K562 (cell line): ENCODE measurements around the gene ARHGAP22. TPM values are rescaled to one million over a fixed set of nuclear protein-coding genes. Genes with fewer than 3 reads are reported as not detected.
A peak's percentile ranks its signal among the peaks of the same experiment; 100 is the strongest.

ENCODE experiments used
- ATAC-seq: fragments of 200-7000 bp; cut with Tn5 transposase; 3 replicates; pipeline ENCODE4 v1.9.1; 2020; ENCODE audit warnings: moderate library complexity
- BruUV-seq: library from RNA; stranded (reverse); fragments of 400-500 nt; replicated peaks from 2 replicates; lab custom pipeline; 2021; lab: Mats Ljungman, UMichigan
- CTCF ChIA-PET: fragments of 300-600 bp; formaldehyde crosslinking; extraction: SDS; loops from one replicate; lab custom pipeline; 2021; ENCODE audit warnings: low intra/inter-chr PET ratio; lab: Yijun Ruan, JAX
- POLR2A ChIA-PET: fragments of 300-600, 350-650 bp; sonication (Branson Sonifier 250); formaldehyde crosslinking; extraction: SDS; loops from one replicate; lab custom pipeline; 2021; ENCODE audit warnings: antibody characterized with exemption, inconsistent platforms; lab: Yijun Ruan, JAX
- DNase-seq, 4 experiments: peaks; one replicate each; pipeline versions ENCODE4 v3.0.0 to v3.0.0-alpha.2; 2011 to 2018; ENCODE audit warnings: low spot score in 3 of 4, mixed read lengths in 3 of 4; ENCODE audit errors: extremely low read depth in 1 of 4
- FAIRE-seq: peaks from 2 replicates; lab custom pipeline; 2011; peaks lifted over from hg19 to GRCh38; lab: Jason Lieb, UNC
- H2AFZ ChIP-seq: 2 replicates; pipeline ENCODE4 v1.6.0; 2011; ENCODE audit warnings: low read depth, low read length, control low read depth, inconsistent platforms
- H3K27ac ChIP-seq: fragments of 200-600 bp; 3 replicates; pipeline ENCODE4 v1.8.0; 2011; ENCODE audit warnings: low read depth, mild to moderate bottlenecking, control low read depth, inconsistent platforms, low read length, moderate library complexity, mixed read lengths; ENCODE audit errors: extremely low read depth
- H3K27me3 ChIP-seq, 2 experiments: fragments of 300-600 bp in 1 of 2; 2 replicates in 1 of 2; 3 replicates in 1 of 2; pipeline versions ENCODE4 v1.6.0 to v1.8.0; 2011; ENCODE audit warnings: inconsistent platforms in 2 of 2, low read length in 2 of 2, mild to moderate bottlenecking in 1 of 2, mixed read lengths in 1 of 2, moderate library complexity in 1 of 2; ENCODE audit not compliant: control insufficient read depth in 2 of 2, insufficient read depth in 2 of 2
- H3K36me3 ChIP-seq: fragments of 300-600 bp; 3 replicates; pipeline ENCODE4 v1.8.0; 2011; ENCODE audit warnings: mild to moderate bottlenecking, low read length, inconsistent platforms; ENCODE audit not compliant: control insufficient read depth, insufficient read depth
- H3K4me1 ChIP-seq, 2 experiments: fragments of 200-600 bp in 1 of 2; replicated peaks in 1 of 2; 2 replicates in 1 of 2; 3 replicates in 1 of 2; pipeline versions ENCODE4 v1.5.1 to v1.8.0; 2011; ENCODE audit warnings: inconsistent platforms in 2 of 2, low read length in 2 of 2, mild to moderate bottlenecking in 1 of 2, mixed read lengths in 1 of 2, moderate library complexity in 1 of 2; ENCODE audit not compliant: control insufficient read depth in 2 of 2, insufficient read depth in 2 of 2
- H3K4me2 ChIP-seq: 2 replicates; pipeline ENCODE4 v1.6.1; 2011; ENCODE audit warnings: low read length, control low read depth, inconsistent platforms, mixed read lengths; ENCODE audit not compliant: insufficient read depth
- H3K4me3 ChIP-seq: fragments of 200-600 bp; sonication (generic), shearing (Covaris generic); 2 replicates; pipeline ENCODE4 v1.5.1; 2016; ENCODE audit warnings: control low read depth, inconsistent platforms
- H3K79me2 ChIP-seq: fragments of 200-600 bp; 3 replicates; pipeline ENCODE4 v1.8.0; 2011; ENCODE audit warnings: low read length, inconsistent platforms; ENCODE audit not compliant: control insufficient read depth, insufficient read depth
- H3K9ac ChIP-seq, 2 experiments: 2 replicates each; pipeline versions ENCODE4 v1.6.0 to v1.6.1; 2011; ENCODE audit warnings: low read depth in 2 of 2, low read length in 2 of 2, control low read depth in 1 of 2, inconsistent platforms in 1 of 2, mild to moderate bottlenecking in 1 of 2, mixed read lengths in 1 of 2; ENCODE audit not compliant: insufficient read depth in 1 of 2
- H3K9me1 ChIP-seq: one replicate; pipeline ENCODE4 v1.6.0; 2011; ENCODE audit warnings: inconsistent platforms, mild to moderate bottlenecking, low read length, moderate library complexity; ENCODE audit not compliant: control insufficient read depth, insufficient read depth
- H3K9me3 ChIP-seq: replicated peaks from 2 replicates; pipeline ENCODE4 v1.5.1; 2011; ENCODE audit warnings: low read depth, low read length, inconsistent platforms; ENCODE audit not compliant: control insufficient read depth, insufficient read depth
- H4K20me1 ChIP-seq: replicated peaks from 2 replicates; pipeline ENCODE4 v1.6.1; 2011; ENCODE audit warnings: low read length, inconsistent platforms, mixed read lengths; ENCODE audit not compliant: control insufficient read depth, insufficient read depth
- CBFA2T2 ChIP-seq: fragments of 450-650 bp; conservative IDR thresholded peaks from 2 replicates; pipeline ENCODE4 v1.6.1; 2017; ENCODE audit warnings: mild to moderate bottlenecking
- CREB3 ChIP-seq: fragments of 450-650 bp; conservative IDR thresholded peaks from 2 replicates; pipeline ENCODE4 v1.6.1; 2016; ENCODE audit warnings: missing genetic modification characterization, low read depth, mild to moderate bottlenecking, missing compliant biosample characterization, moderate library complexity
- CXXC5 ChIP-seq: fragments of 250-450 bp; sonication (Bioruptor Pico); IDR thresholded peaks from 2 replicates; pipeline ENCODE4 v1.8.0; 2022; ENCODE audit warnings: inconsistent platforms, mild to moderate bottlenecking, moderate library complexity
- DPF2 ChIP-seq: fragments of 450-650 bp; IDR thresholded peaks from 2 replicates; pipeline ENCODE4 v1.6.1; 2016
- EP300 ChIP-seq: IDR thresholded peaks from 2 replicates; pipeline ENCODE4 v1.6.1; 2012; ENCODE audit warnings: low read length, improper control_type of control experiment
- EP400 ChIP-seq: fragments of 450-650 bp; IDR thresholded peaks from 2 replicates; pipeline ENCODE4 v1.6.1; 2017; ENCODE audit warnings: antibody characterized with exemption, mild to moderate bottlenecking, moderate library complexity
- ETS2 ChIP-seq: IDR thresholded peaks from 2 replicates; pipeline ENCODE4 v1.6.1; 2016; ENCODE audit warnings: borderline replicate concordance, missing genetic modification characterization, mild to moderate bottlenecking, moderate library complexity, missing compliant biosample characterization; ENCODE audit not compliant: poor library complexity, severe bottlenecking
- HDAC6 ChIP-seq: IDR thresholded peaks from 2 replicates; pipeline ENCODE4 v1.6.1; 2012; ENCODE audit warnings: low read depth, mild to moderate bottlenecking, control low read depth, inconsistent platforms, low read length, moderate library complexity
- KDM1A ChIP-seq, 2 experiments: fragments of 450-650 bp; IDR thresholded peaks; 2 replicates each; pipeline ENCODE4 v1.6.1; 2016; ENCODE audit warnings: mild to moderate bottlenecking in 2 of 2
- MEIS2 ChIP-seq: fragments of 450-650 bp; IDR thresholded peaks from 2 replicates; pipeline ENCODE4 v1.6.1; 2014; ENCODE audit warnings: mild to moderate bottlenecking; ENCODE audit not compliant: partially characterized antibody
- MXI1 ChIP-seq: IDR thresholded peaks from 2 replicates; pipeline ENCODE4 v1.6.1; 2011; ENCODE audit warnings: low read depth, mild to moderate bottlenecking, improper control_type of control experiment, low read length
- PREB ChIP-seq: sonication (generic); formaldehyde crosslinking; IDR thresholded peaks from 2 replicates; pipeline ENCODE4 v1.8.1; 2023; ENCODE audit warnings: mild to moderate bottlenecking, missing genetic modification reagents
- SMARCA4 ChIP-seq: fragments of 450-650 bp; IDR thresholded peaks from 2 replicates; pipeline ENCODE4 v1.6.1; 2016
- ZNF23 ChIP-seq: fragments of 250-450 bp; sonication (Bioruptor Pico); IDR thresholded peaks from 2 replicates; pipeline ENCODE4 v1.4.0; 2020; ENCODE audit warnings: mild to moderate bottlenecking
- ZNF24 ChIP-seq: fragments of 450-650 bp; IDR thresholded peaks from 2 replicates; pipeline ENCODE4 v1.6.1; 2016
- ZNF41 ChIP-seq: fragments of 250-450 bp; sonication (Bioruptor Pico); conservative IDR thresholded peaks from 2 replicates; pipeline ENCODE4 v1.4.0; 2020; ENCODE audit warnings: mild to moderate bottlenecking
- ZNF512 ChIP-seq: IDR thresholded peaks from 2 replicates; pipeline ENCODE4 v1.6.1; 2016; ENCODE audit warnings: missing genetic modification characterization, missing compliant biosample characterization
- ZNF778 ChIP-seq: fragments of 450-650 bp; formaldehyde crosslinking; IDR thresholded peaks from 2 replicates; pipeline ENCODE4 v1.4.0; 2020; ENCODE audit warnings: mild to moderate bottlenecking, moderate library complexity
- WGBS: fragments of 100-300 bp; shearing (Covaris generic); methylation state at CpG from one replicate; pipeline ENCODE4 v1.1.6; 2016; ENCODE audit warnings: low coverage, mixed read lengths; ENCODE audit not compliant: insufficient coverage; ENCODE audit errors: missing lambda C conversion rate; 5-methylcytosine and 5-hydroxymethylcytosine counted together
- in situ Hi-C: fragments of 300-500 bp; cut with MboI; formaldehyde crosslinking; loops from 4 replicates; pipeline ENCODE4 v1.15.0; 2018; ENCODE audit warnings: inconsistent platforms, mixed read lengths
- intact Hi-C: fragments of 100-400 bp; cut with micrococcal nuclease; formaldehyde crosslinking; loops from 2 replicates; pipeline ENCODE4 v1.14.2; 2022
- polyA plus RNA-seq, 8 experiments: library from polyadenylated mRNA; depleted of rRNA in 4 of 8; stranded (reverse) in 5 of 8; unstranded in 3 of 8; fragments of >200 nt; fragmentation: Nextera tagmentation in 2 of 8; fragmentation: Illumina TruSeq in 1 of 8; extraction: Ambion mirVana in 2 of 8; extraction: Trizol in 1 of 8; gene quantifications; 2 replicates each; pipeline versions ENCODE4 v1.2.1 to v1.2.3, GENCODE V29; 2011 to 2014; ENCODE audit warnings: inconsistent platforms in 1 of 8, missing spikeins in 1 of 8
- total RNA-seq, 7 experiments: library from RNA; depleted of rRNA in 6 of 7; stranded (reverse); fragments of >200 nt in 6 of 7; fragmentation: Illumina TruSeq in 2 of 7; extraction: Trizol in 2 of 7; gene quantifications; 2 replicates each; pipeline versions ENCODE4 v1.2.1 to v1.2.3, GENCODE V29; 2011 to 2021; ENCODE audit warnings: low replicate concordance in 1 of 7

Gene ARHGAP22
- total and polyA plus RNA-seq, 9 of the 15 experiments (the other 6 are each of a cell fraction or from before 2014, with no cell fraction given) = 1.3 to 28.1 (median 12.7) TPM

- no peak for TF ChIP-seq ETS2 (tag)
- TF ChIP-seq SMARCA4 = peak; percentile 90
- no peak for TF ChIP-seq ZNF23
- peak; percentile 38 for TF ChIP-seq MEIS2
Measured at GRCh38 chr10:48431871-48432270, 173.0 kb downstream of the ARHGAP22 start (continued).

- H3K36me3 ChIP-seq = peaks cover 45% of the 10 kb centered on the region
- ATAC-seq = peak; percentile 75
- H3K27ac ChIP-seq = peak overlapping the region; percentile 45
- peak overlapping the region in 1 of 2 experiments; percentile 2; a peak in 1 of 4 replicates for H3K9ac ChIP-seq
- H3K27me3 ChIP-seq = no peaks in the 10 kb centered on the region
- H3K79me2 ChIP-seq = peaks cover 12% of the 10 kb centered on the region; the same call in 1 of the 3 replicates
- DNase-seq = peak in 1 of 4 experiments; percentile 60
- H3K4me2 ChIP-seq = no peak overlapping the region
- H3K9me3 ChIP-seq = no peaks in the 10 kb centered on the region
- H4K20me1 ChIP-seq = no peaks in the 10 kb centered on the region
- no peak overlapping the region for H3K4me3 ChIP-seq
- no peak for FAIRE-seq
- CTCF ChIA-PET = no interaction called here
- intact Hi-C loops (loop anchor here (5.0 kb wide), 1 partner anchor 42 kb away; no protein-coding TSS in a partner anchor), in situ Hi-C loops (no loop called here)
- POLR2A ChIA-PET = interaction anchor here (0.5 to 1.9 kb wide), 5 partner anchors 9 to 82 kb away, joined by 3 to 7 read pairs (median 4); no protein-coding TSS in a partner anchor
- H3K9me1 ChIP-seq = no peaks in the 10 kb centered on the region
- no TSS peak for BruUV-seq
- peaks cover 0 to 25% of the 10 kb centered on the region in 2 experiments; a peak in 4 of 5 replicates for H3K4me1 ChIP-seq
- 18% methylated on average over 4 of the region's 4 CpGs for WGBS
- peak overlapping the region; percentile 6 for H2AFZ ChIP-seq
- TF ChIP-seq EP300 (peak; percentile 19; the same call in 1 of the 2 replicates), ZNF41 (0 out of 2 replicates have a peak, but pooled peaks have one; percentile 15), CBFA2T2 (peak; percentile 40; the same call in 1 of the 2 replicates), HDAC6 (no peak), ZNF24 (no peak), PREB (CRISPR knock-in tag) (no peak), MXI1 (0 out of 2 replicates have a peak, but pooled peaks have one; percentile 14), ZNF512 (no peak), DPF2 (peak; percentile 25; the same call in 1 of the 2 replicates), KDM1A (IDR thresholded peaks at IDR 0.05) (peak; percentile 38 to 45; a peak in 3 of 4 replicates), CREB3 (tag) (0 out of 2 replicates have a peak, but pooled peaks have one; percentile 9), EP400 (peak; percentile 23), ZNF778 (no peak), CXXC5 (CRISPR knock-in tag) (peak; percentile 41)
Measured at GRCh38 chr10:48430402-48430993, 174.4 kb downstream of the ARHGAP22 start.
